Peyer's patch (tissue), 4 donors: ENCODE results near the gene LYZL1. TPM values are rescaled to one million over a fixed set of nuclear protein-coding genes. Genes with fewer than 3 reads are reported as not detected.
"Not testable (repeated sequence)": the region's sequence is repeated elsewhere in the genome, so short reads cannot be mapped to it uniquely, and the experiment has no call there.

Experiments used
- DNase-seq, 3 donors: peaks; one replicate each; pipeline ENCODE4 v3.0.0-alpha.2; 2017 to 2019
- H3K27ac ChIP-seq, 4 donors: fragments of 200-600 bp; sonication (generic); one replicate each; pipeline ENCODE4 v1.5.1; 2016 to 2019
- H3K27me3 ChIP-seq, 2 donors: fragments of 200-600 bp; sonication (generic); one replicate each; pipeline ENCODE4 v1.5.1; 2019
- H3K36me3 ChIP-seq, 3 donors: fragments of 200-600 bp; sonication (generic); one replicate each; pipeline ENCODE4 v1.5.1; 2016 to 2019
- H3K4me1 ChIP-seq, 4 donors: fragments of 200-600 bp; sonication (generic); one replicate each; pipeline ENCODE4 v1.5.1; 2016 to 2019
- H3K4me3 ChIP-seq, 4 donors: fragments of 200-600 bp; sonication (generic); 1 replicate in 3 of 4; 2 replicates in 1 of 4; pipeline ENCODE4 v1.5.1; 2016 to 2019; ENCODE audit warnings: mild to moderate bottlenecking in 1 of 4
- H3K9me3 ChIP-seq, 4 donors: fragments of 200-600 bp; sonication (generic); one replicate each; pipeline ENCODE4 v1.5.1; 2016 to 2019; ENCODE audit warnings: mild to moderate bottlenecking in 1 of 4
- POLR2A ChIP-seq, 2 donors: fragments of 450-650 bp; IDR thresholded peaks; one replicate each; pipeline ENCODE4 v1.5.1; 2017; ENCODE audit warnings: antibody characterized with exemption in 2 of 2, mild to moderate bottlenecking in 2 of 2, moderate library complexity in 2 of 2
- total RNA-seq, 4 donors: library from RNA; depleted of rRNA; stranded (reverse); fragments of >200 nt; gene quantifications; one replicate each; pipeline ENCODE4 v1.1.0, GENCODE V29; 2016
- TF ChIP-seq, protein P1 (sequence below), 6 experiments: fragments of 450-650 bp in 4 of 6; fragments of 200-600 bp in 2 of 6; sonication (generic) in 1 of 6; IDR thresholded peaks; one replicate each; pipeline ENCODE4 v1.5.1; 2017 to 2019; ENCODE audit warnings: antibody characterized with exemption in 6 of 6, mild to moderate bottlenecking in 3 of 6, moderate library complexity in 1 of 6

Gene LYZL1
- total RNA-seq, 4 donors from 2014 or later = not detected

DNA sequence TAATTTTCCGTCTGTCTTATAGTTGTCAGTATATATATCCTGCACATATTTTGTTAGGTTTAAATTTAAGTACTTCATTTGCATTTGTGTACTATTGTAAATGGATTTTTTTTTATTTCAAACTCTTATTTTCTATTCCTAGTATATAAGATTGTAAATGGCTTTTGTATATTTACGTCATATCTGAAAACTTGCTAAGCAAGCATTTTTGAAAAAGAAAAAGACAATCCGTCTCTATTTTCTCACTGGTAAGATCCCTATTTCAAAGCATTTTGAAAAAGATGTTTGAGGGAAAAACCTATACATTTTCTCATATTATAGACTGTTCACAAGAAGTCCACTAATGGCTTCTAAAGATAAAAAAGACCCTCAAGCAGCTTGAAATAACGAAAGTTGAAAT is 1.2 kb upstream of the LYZL1 start:
- H3K36me3 ChIP-seq = no peaks in the 10 kb centered on the region
- no peak for DNase-seq
- TF ChIP-seq, protein P1, sequence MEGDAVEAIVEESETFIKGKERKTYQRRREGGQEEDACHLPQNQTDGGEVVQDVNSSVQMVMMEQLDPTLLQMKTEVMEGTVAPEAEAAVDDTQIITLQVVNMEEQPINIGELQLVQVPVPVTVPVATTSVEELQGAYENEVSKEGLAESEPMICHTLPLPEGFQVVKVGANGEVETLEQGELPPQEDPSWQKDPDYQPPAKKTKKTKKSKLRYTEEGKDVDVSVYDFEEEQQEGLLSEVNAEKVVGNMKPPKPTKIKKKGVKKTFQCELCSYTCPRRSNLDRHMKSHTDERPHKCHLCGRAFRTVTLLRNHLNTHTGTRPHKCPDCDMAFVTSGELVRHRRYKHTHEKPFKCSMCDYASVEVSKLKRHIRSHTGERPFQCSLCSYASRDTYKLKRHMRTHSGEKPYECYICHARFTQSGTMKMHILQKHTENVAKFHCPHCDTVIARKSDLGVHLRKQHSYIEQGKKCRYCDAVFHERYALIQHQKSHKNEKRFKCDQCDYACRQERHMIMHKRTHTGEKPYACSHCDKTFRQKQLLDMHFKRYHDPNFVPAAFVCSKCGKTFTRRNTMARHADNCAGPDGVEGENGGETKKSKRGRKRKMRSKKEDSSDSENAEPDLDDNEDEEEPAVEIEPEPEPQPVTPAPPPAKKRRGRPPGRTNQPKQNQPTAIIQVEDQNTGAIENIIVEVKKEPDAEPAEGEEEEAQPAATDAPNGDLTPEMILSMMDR (IDR thresholded peaks at IDR 0.05) = no peak
- no peak for TF ChIP-seq POLR2A (IDR thresholded peaks at IDR 0.05)
- H3K4me3 ChIP-seq = no peak overlapping the region
- no peaks in the 10 kb centered on the region for H3K9me3 ChIP-seq
- no peaks in the 10 kb centered on the region for H3K4me1 ChIP-seq
- H3K27ac ChIP-seq = no peak overlapping the region
- no peaks in the 10 kb centered on the region for H3K27me3 ChIP-seq

DNA sequence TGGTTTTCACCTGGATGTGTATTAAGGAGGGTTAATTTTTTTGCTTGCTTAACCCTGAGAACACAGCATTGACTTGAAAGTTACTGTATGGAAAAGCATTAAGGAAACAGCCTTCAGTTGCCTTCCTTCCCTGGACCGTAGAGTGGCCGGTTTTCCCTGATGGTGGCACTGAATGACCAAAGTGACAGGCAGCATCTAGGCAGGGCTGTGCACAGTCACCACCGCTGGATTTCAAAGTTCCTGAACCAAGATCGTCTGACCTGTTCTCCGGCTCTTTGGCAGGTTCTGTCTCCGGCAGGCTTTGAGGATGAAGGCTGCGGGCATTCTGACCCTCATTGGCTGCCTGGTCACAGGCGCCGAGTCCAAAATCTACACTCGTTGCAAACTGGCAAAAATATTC is 2.7 kb downstream of the LYZL1 start:
- not testable (repeated sequence) for H3K4me1 ChIP-seq, H3K36me3 ChIP-seq, H3K4me3 ChIP-seq, H3K27ac ChIP-seq, DNase-seq, H3K27me3 ChIP-seq, H3K9me3 ChIP-seq

DNA sequence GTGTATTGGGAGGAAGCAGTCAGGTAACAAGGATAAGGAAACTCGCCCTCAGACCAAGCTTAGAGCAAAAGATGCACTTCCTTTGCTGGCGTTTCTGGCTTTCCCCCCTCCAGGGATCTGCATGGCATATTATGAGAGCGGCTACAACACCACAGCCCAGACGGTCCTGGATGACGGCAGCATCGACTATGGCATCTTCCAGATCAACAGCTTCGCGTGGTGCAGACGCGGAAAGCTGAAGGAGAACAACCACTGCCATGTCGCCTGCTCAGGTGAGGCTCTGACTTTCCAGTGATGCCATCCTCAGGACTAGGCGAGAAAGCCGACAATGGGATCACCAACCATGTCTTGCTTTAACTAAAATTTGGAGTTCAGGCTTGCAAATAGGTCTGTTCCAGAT is 3.5 kb downstream of the LYZL1 start:
- not testable (repeated sequence) for H3K27me3 ChIP-seq, DNase-seq, H3K27ac ChIP-seq, H3K36me3 ChIP-seq, H3K4me3 ChIP-seq, H3K4me1 ChIP-seq, H3K9me3 ChIP-seq

DNA sequence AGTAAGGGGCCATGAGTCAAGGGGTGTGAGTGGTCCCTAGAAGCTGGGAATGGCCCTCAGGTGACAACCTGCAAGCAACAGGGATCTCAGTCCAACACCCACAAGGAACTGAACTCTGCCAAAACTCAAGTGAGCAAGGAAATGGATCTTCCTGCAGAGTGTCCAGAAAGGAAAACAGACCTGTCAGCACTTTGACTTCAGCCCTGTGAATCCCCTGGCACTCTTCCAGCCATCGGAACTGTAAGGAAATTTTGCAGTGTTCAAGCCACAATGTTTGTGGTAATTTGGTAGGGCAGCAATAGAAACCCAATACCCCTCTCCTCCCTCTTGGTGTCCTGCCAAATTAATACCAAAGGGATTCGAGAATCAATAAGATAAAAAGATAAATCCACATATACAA is 6.9 kb downstream of the LYZL1 start:
- H3K4me1 ChIP-seq = no peaks in the 10 kb centered on the region

DNA sequence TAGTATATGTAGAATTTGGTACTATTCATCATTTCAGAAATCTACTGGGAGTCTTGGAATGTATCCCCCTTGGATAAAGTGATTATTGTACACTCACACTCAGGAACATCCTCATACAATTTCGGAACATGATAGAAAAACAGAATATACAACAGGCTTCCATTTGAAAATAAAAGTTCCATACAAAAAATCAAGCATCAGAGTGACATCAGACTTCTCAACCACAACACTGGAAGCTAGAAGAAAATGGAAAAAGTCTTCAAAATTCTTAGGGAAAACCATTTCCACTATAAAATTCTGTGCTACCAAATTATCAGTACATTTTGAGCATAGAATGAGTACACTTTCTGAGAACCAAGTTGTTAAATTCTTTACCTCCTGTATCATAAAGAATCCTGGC is 8.8 kb downstream of the LYZL1 start:
- TF ChIP-seq POLR2A (IDR thresholded peaks at IDR 0.05) = no peak
- TF ChIP-seq, protein P1 (IDR thresholded peaks at IDR 0.05) = no peak
- Histone ChIP-seq H3K4me1 (no peaks in the 10 kb centered on the region), H3K27ac (no peak overlapping the region), H3K27me3 (no peaks in the 10 kb centered on the region), H3K36me3 (no peaks in the 10 kb centered on the region), H3K4me3 (no peak overlapping the region), H3K9me3 (no peaks in the 10 kb centered on the region)
- no peak for DNase-seq

More for the DNA sequence above, 6.9 kb downstream of the LYZL1 start:
- TF ChIP-seq POLR2A (IDR thresholded peaks at IDR 0.05) = no peak
- TF ChIP-seq, protein P1 (IDR thresholded peaks at IDR 0.05) = no peak
- H3K27ac ChIP-seq = no peak overlapping the region
- no peaks in the 10 kb centered on the region for H3K27me3 ChIP-seq
- DNase-seq = no peak
- H3K36me3 ChIP-seq = no peaks in the 10 kb centered on the region
- no peaks in the 10 kb centered on the region for H3K9me3 ChIP-seq
- no peak overlapping the region for H3K4me3 ChIP-seq

DNA sequence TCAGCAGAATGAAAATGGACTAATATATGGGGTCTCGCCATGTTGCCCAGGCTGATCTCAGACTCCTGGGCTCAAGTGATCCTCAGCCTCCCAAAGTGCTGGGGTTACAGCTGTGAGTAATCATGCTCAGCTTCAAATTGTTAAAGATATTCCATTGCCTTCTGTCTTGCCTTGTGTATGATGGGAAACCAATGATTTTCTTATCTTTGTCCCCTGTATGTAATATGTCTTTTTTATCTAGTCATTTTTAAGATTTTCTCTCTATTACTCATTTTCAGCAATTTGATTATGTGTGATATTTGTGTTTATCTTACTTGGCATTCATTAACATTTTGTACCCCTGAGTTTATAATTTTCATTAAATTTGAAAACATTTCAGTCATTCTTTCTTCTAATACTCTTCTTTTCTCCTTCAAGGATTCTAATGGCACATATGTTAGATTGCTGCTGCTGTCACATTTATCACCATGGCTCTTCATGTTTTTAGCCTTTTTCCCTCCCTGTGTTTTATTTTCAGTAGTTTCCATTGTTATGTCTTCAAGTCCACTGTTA is 12.6 kb downstream of the LYZL1 start:
- DNase-seq = no peak
- no peaks in the 10 kb centered on the region for H3K27me3 ChIP-seq
- H3K36me3 ChIP-seq = no peaks in the 10 kb centered on the region
- H3K27ac ChIP-seq = no peak overlapping the region
- H3K4me1 ChIP-seq = peaks cover 0 to 6% (median 0%) of the 10 kb centered on the region in 4 donors
- no peak for TF ChIP-seq POLR2A (IDR thresholded peaks at IDR 0.05)
- TF ChIP-seq, protein P1 (IDR thresholded peaks at IDR 0.05) = no peak
- no peaks in the 10 kb centered on the region for H3K9me3 ChIP-seq
- H3K4me3 ChIP-seq = no peak overlapping the region

DNA sequence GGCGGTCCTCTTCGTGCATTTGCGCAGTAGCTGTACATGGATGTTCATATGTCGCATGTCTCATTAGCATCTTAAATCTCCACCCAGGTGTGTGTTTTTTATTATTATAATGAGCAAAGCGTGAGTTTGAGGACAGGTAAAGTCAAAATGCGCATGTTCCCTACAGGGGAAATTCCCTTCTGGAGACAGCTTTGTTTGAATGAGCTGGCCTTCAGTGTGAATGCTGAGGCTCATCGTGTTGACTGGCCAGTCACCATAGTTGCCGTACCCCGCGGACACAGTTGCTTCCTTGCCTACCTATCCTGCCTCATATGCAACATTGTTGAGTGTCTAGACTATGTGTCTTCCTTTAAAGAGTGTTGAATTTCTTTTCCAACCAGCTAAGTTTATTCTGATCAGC is 13.6 kb downstream of the LYZL1 start:
- Histone ChIP-seq H3K9me3 (no peaks in the 10 kb centered on the region), H3K27ac (no peak overlapping the region), H3K4me3 (no peak overlapping the region), H3K27me3 (no peaks in the 10 kb centered on the region), H3K4me1 (peaks cover 0 to 6% (median 0%) of the 10 kb centered on the region in 4 donors), H3K36me3 (no peaks in the 10 kb centered on the region)
- no peak for TF ChIP-seq POLR2A (IDR thresholded peaks at IDR 0.05)
- TF ChIP-seq, protein P1 (IDR thresholded peaks at IDR 0.05) = no peak
- no peak for DNase-seq
